Smooth muscle cell of the brain vasculature (primary cell): Measurements from ENCODE around the gene GEMIN7.

ENCODE experiments used
- DNase-seq: peaks from one replicate; pipeline ENCODE4 v3.0.0-alpha.2; 2012; ENCODE audit warnings: low read depth, low spot score

Gene GEMIN7

DNA sequence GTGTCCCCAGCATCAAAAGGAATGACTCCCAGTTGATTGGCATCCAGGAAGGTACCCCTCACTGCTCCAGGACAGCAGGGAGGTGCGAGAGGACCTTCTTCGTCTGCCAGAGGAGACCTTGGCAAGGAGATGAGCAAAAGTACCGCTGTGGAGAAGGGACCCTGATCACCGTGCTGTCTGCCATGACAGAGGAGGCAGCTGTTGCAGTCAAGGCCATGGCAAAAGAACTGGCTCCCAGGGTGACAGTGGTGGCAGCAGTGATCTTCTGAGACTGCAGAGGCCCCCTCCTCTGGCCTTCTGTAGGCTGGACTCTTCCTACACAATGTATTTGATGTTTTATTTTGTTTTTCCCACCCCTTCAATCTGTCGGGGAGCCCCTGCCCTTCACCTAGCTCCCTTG, 49.7 kb downstream of the GEMIN7 start:
- DNase-seq: no peak

DNA sequence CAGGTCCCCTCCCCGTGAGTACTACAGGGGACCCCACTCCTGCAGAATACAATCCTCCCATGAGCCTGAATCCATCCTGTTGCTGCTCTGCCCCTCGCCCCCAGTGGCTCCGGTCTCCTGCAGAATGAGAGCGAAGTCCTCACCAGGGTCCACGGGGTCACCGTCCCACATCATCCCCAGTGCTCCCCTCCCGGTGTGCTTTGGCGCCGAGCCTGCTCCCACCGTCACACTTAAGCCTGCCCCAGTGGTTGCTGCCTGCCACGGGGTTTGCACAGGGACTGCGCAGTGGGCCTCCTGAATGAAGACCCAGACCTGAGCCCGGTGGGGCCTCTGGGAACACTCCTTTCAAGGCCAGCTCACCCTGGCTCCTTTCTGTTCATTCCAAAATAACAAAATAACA, 51.2 kb downstream of the GEMIN7 start:
- DNase-seq: no peak

DNA sequence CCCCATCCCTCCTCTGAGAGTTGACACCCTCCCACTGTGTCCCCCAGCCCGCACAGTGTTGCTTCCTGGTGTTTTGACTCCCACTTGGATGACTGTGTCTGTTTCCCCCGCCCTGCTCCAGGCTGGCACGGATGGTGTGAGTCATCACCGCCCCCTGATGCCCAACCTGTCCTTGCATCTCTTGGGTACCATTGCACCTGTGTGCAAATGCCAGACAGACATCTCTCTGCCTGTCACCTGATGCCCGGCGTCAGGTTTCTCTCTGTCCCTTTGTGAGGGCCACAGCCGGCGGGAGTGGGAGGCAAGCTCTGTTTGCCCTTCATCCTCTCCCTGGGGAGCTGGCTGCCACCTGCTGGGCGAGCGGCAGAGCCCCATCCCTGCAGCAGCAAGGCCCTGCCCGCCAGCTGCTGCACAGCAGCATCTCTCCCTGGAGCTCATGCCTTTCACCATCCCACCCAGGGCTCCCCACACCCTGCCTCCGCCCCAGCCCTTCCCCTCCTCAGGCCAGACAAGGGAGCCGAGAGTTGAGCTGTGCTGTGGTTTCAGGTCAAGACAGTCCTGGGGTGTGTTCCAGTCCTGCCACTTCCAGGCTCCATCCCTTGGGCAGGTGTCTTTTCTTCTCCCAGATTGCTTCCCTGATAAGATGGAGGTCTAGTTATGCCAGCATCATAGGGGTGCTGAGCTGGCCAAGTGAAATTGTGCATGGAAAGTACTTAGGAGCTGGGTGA, 52.0 kb downstream of the GEMIN7 start:
- no peak for DNase-seq

DNA sequence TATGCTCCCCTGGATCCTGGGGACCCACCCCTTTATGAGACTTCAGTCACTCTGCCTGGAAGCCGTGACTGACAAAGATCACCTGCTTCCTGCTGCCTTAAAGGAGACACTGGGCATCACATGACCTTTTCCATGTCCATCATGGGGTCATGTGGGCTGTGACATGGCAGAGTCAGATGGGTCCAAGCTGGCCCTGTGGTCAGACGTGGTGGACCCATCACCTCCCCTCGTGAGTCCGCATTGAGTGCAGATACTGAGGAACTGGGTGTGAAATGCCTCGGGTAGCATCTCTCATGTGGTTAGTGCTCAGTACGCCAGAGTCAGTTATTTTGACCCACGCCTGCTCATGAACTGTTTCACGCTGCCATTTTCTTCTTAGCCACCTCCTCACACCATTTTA, 54.6 kb downstream of the GEMIN7 start:
- DNase-seq: no peak

DNA sequence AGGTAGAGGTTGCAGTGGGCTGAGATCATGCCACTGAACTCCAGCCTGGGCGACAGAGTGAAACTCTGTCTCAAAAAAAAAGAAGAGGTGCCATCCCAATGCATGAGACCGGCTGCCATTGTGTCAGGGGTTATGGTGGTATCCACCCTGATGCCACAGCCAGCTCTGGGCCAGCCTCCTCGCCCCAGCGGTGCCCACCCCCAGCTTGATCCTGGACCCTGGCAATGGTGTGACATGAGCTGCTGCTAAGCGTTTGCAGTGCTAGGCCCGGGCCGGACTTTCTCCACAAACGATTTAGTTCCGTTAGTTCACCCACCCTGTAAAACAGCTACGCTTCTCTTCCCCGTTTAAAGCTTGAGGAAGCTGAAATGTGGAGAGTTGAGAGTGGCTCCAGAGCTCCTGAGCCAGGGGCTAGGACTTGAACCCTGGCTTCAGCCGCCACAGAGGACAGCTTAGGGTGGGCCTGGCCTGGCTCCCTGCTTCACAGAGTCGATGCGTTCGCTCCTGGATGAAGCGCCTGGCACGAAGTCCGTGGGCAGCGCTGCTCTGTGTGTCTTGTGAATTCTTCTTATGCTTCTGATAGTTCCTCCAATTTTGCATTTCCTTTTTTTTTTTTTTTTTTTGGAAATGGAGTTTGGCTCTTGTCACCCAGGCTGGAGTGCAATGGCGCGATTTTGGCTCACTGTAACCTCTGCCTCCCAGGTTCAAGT, 56.3 kb downstream of the GEMIN7 start:
- DNase-seq: no peak

DNA sequence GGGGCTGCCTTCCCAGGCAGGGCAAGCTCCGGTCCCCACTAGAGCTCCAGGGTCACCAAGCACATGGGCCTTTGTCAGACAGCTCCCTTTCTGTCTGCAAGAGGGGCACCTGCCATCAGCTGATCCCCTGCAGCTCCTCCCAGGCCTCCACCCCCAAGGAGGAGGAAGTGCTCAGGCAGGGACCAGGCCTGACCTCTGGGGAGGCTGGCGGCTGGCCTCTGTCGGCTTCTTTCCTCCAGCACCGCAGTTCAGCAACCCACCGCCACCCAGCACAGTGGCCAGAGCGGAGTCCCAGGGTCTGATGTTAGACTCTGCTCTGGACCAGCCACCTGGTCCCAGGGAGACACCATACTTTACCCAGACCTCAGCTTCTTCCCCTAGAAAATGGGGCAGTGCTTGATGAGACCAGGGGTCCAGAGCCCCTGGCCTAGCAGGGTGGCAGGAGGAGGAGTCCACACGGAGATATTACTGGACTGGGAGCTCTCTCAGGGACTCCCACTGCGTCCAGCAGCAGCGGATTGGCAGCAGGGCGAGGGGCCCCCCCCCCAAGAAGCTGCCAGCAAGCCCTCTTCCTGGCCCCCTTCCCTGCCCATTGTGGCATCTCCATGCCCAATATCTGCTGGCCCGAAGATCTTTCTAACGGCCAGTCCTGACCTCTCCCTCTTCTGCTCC, 57.6 kb downstream of the GEMIN7 start:
- no peak for DNase-seq

DNA sequence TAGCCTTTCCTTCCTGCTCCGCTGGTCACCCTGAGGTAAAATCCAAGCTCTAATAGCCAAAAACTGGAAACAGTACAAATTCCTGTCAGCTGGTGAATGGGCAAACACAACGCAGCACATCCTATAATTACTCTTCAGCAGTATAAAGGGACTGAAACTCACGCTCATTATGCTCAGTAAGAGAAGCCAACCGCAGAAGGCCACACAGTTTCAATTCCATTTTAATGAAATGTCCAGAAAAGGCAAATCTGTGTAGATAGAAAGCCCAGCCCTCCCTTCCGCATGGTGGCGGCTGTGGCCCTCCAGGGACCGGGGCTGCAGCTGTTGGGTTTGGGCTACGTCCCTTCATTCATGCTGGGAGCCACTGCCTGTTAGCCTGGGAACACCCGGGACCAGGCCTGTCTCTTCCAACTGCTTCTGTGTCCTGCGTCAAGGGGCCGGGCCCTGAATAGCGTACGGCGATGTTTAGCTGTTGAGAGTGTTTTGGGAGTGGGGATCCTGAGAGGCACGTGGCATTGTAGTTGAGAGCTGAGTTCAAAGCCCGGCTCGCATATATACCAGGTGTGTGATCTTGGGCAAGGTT, 58.2 kb downstream of the GEMIN7 start:
- DNase-seq: no peak

DNA sequence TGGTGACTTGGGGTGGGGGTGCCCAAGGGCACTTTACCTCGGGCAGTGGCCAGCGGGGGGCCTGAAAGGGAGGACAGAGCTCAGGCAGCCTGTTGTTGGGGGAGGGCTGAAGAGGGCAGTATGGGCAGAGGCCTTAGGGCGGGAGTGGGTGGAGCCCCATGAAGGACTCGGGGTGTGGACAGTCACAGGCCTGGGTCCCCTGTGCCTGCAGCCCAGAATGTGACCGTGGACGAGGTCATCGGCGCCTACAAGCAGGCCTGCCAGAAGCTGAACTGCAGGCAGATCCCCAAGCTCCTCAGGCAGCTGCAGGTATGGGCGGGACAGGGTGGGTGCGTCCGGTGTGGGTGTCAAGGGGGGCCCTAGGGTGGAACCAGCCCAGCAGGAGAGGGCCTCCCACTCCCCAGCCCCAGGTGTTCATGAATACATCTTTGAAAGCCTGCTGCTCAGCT, 59.3 kb downstream of the GEMIN7 start:
- DNase-seq: no peak

DNA sequence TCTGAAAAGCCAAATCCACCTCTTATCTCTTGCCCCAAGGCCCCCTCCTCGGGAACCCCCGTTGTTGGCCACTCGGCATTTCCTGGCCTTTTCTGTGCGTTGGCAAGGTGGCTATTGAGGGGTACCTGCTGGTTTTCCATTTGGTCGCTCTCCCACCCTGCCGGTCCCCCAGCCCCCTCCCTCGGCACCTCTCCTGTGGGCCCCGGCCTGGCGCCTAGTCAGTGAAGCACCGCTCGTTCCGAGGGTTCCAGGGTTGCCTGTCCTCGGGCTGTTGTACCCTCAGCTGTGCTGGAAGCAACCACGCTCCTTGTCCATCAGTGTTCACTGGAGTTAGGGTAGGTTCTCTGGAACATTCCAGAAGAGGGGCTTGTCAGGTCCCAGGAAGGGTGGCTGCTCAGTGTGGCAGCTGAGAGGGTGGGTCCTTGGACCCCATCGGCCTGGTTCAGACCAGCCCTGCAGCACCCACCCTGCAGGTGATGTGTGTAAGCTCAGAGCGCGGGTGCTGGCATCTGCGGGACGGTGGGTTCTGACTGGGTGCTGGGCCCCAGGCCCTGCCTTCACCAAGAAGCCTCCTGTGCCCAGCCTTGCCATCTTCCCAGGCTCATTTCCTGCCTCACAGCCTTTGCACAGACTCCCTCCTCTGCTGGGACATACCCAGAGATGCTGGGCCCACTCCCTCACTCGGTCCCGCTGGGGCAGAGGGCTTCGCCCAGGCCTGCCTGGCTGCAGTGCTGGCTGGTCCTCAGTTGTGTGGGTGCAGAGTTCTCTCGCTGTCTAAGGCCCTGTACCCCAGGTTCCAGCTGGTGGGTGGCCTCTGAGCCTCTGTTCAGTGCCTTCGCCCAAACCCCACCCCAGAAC, 60.5 kb downstream of the GEMIN7 start:
- no peak for DNase-seq

DNA sequence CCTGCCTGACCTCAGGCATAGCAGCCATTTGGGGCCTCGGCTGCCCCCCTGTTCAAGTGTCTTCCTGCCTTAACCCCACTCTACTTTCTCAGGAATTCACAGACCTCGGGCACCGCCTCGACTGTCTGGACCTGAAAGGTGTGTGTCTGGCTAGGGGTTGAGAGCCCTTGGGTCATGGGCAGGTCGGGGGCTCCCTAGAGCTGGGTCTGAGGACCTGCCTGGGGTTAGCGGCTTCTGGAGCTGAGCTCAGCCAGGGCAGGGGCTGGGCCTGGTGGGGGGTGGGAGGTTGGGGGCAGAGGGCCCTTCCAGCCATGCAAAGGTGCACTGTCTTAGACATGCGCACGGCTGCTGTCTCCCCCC, 61.1 kb downstream of the GEMIN7 start:
- DNase-seq: no peak

DNA sequence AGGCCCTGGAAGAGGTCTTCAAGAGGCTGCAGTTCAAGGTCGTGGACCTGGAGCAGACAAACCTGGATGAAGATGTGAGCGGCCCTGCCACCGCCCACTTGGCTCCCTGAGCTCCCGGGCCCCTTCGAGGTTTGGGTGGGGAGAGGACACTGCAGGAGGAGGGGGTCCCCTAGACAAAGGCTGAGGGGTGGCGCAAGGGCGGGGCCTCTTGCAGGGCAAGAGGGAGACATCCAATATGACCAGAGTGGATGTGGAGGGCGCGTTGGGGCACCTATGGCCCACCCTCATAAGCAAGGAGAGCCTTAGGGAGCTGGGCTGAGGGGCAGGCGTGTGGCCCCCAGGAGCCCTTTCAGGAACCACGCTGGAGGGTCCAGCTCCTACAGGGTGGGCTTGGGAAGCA, 61.5 kb downstream of the GEMIN7 start:
- DNase-seq: no peak
